ENCODE data around the gene CYB5B. TPM values are rescaled to one million over a fixed set of nuclear protein-coding genes. Genes with fewer than 3 reads are reported as not detected.

Gene CYB5B
- total RNA-seq, 1 donor from 2014 or later = 124 TPM

- Mint-ChIP-seq H3K27me3 (ENCODE audit: unreplicated experiment) (no peaks in the 10 kb centered on the region), H3K9me3 (ENCODE audit: unreplicated experiment) (peaks cover 2% of the 10 kb centered on the region), H3K36me3 (ENCODE audit: unreplicated experiment) (no peaks in the 10 kb centered on the region), H3K4me3 (ENCODE audit: unreplicated experiment) (peak overlapping the region; percentile 28), H3K27ac (ENCODE audit: unreplicated experiment) (peak overlapping the region; percentile 74), H3K4me1 (ENCODE audit: low read depth, unreplicated experiment) (peaks cover 19% of the 10 kb centered on the region)
- no peak for DNase-seq
- no peak for TF ChIP-seq CTCF (IDR thresholded peaks at IDR 0.05; ENCODE audit: partially characterized antibody, unreplicated experiment)
Measured at GRCh38 chr16:69395859-69396186, 28.6 kb upstream of the CYB5B start.

GRCh38 chr16:69396187-69397061 is 28.0 kb upstream of the CYB5B start:
- Mint-ChIP-seq H3K9me3 (ENCODE audit: unreplicated experiment) (peaks cover 2% of the 10 kb centered on the region), H3K36me3 (ENCODE audit: unreplicated experiment) (no peaks in the 10 kb centered on the region), H3K27ac (ENCODE audit: unreplicated experiment) (peak overlapping the region; percentile 74), H3K27me3 (ENCODE audit: unreplicated experiment) (no peaks in the 10 kb centered on the region), H3K4me3 (ENCODE audit: unreplicated experiment) (peak overlapping the region; percentile 28), H3K4me1 (ENCODE audit: low read depth, unreplicated experiment) (peaks cover 19% of the 10 kb centered on the region)
- DNase-seq = peak; percentile 69
- peak; percentile 90 for TF ChIP-seq CTCF (IDR thresholded peaks at IDR 0.05; ENCODE audit: partially characterized antibody, unreplicated experiment)

- peak; percentile 23 for DNase-seq
- no peaks in the 10 kb centered on the region for H3K36me3 Mint-ChIP-seq (ENCODE audit: unreplicated experiment)
- H3K9me3 Mint-ChIP-seq (ENCODE audit: unreplicated experiment) = peaks cover 2% of the 10 kb centered on the region
- no peaks in the 10 kb centered on the region for H3K27me3 Mint-ChIP-seq (ENCODE audit: unreplicated experiment)
- no peak overlapping the region for H3K4me3 Mint-ChIP-seq (ENCODE audit: unreplicated experiment)
- TF ChIP-seq CTCF (IDR thresholded peaks at IDR 0.05; ENCODE audit: partially characterized antibody, unreplicated experiment) = peak; percentile 49
- H3K4me1 Mint-ChIP-seq (ENCODE audit: low read depth, unreplicated experiment) = peaks cover 19% of the 10 kb centered on the region
- no peak overlapping the region for H3K27ac Mint-ChIP-seq (ENCODE audit: unreplicated experiment)
Measured at GRCh38 chr16:69397821-69398521, 26.4 kb upstream of the CYB5B start.

- Mint-ChIP-seq H3K4me1 (ENCODE audit: low read depth, unreplicated experiment) (peaks cover 13% of the 10 kb centered on the region), H3K36me3 (ENCODE audit: unreplicated experiment) (no peaks in the 10 kb centered on the region), H3K27ac (ENCODE audit: unreplicated experiment) (no peak overlapping the region), H3K4me3 (ENCODE audit: unreplicated experiment) (no peak overlapping the region), H3K27me3 (ENCODE audit: unreplicated experiment) (peaks cover under 1% of the 10 kb centered on the region), H3K9me3 (ENCODE audit: unreplicated experiment) (peaks cover 2% of the 10 kb centered on the region)
- no peak for DNase-seq
- TF ChIP-seq CTCF (IDR thresholded peaks at IDR 0.05; ENCODE audit: partially characterized antibody, unreplicated experiment) = no peak
Measured at GRCh38 chr16:69399361-69399760, 25.1 kb upstream of the CYB5B start.

- Mint-ChIP-seq H3K4me3 (ENCODE audit: unreplicated experiment) (no peak overlapping the region), H3K9me3 (ENCODE audit: unreplicated experiment) (peaks cover 2% of the 10 kb centered on the region), H3K27ac (ENCODE audit: unreplicated experiment) (no peak overlapping the region), H3K36me3 (ENCODE audit: unreplicated experiment) (no peaks in the 10 kb centered on the region), H3K4me1 (ENCODE audit: low read depth, unreplicated experiment) (peaks cover 4% of the 10 kb centered on the region), H3K27me3 (ENCODE audit: unreplicated experiment) (peaks cover 2% of the 10 kb centered on the region)
- TF ChIP-seq CTCF (IDR thresholded peaks at IDR 0.05; ENCODE audit: partially characterized antibody, unreplicated experiment) = no peak
- no peak for DNase-seq
Measured at GRCh38 chr16:69402439-69402838, 22.0 kb upstream of the CYB5B start.

Measured in glutamatergic neuron (in vitro differentiated cells).